GM19025 (cell line): ENCODE measurements around the gene SHISA9.

Experiments
- ATAC-seq: cut with Tn5 transposase; IDR thresholded peaks from one replicate; pipeline ENCODE4 v1.9.1; 2021; ENCODE audit warnings: mild to moderate bottlenecking, low read depth, moderate library complexity; ENCODE audit not compliant: unreplicated experiment

SHISA9 gene

GRCh38 chr16:13154799-13155198 is 253.4 kb downstream of the SHISA9 start:
- ATAC-seq: no peak

- ATAC-seq: no peak
These were observed 254.0 kb downstream of the SHISA9 start for GRCh38 chr16:13155377-13155776.

- no peak for ATAC-seq
These were observed 254.4 kb downstream of the SHISA9 start for GRCh38 chr16:13155780-13156179.

- ATAC-seq: no peak
These were observed 255.7 kb downstream of the SHISA9 start for GRCh38 chr16:13157082-13157481.

GRCh38 chr16:13158427-13158826 is 257.0 kb downstream of the SHISA9 start:
- ATAC-seq: no peak

- ATAC-seq: no peak
These were observed 263.6 kb downstream of the SHISA9 start for GRCh38 chr16:13165024-13165423.

GRCh38 chr16:13168091-13168572 is 266.7 kb downstream of the SHISA9 start:
- ATAC-seq: no peak

GRCh38 chr16:13171313-13171712 is 269.9 kb downstream of the SHISA9 start:
- ATAC-seq: no peak

- ATAC-seq: no peak
These were observed 275.3 kb downstream of the SHISA9 start for GRCh38 chr16:13176711-13177110.

GRCh38 chr16:13178318-13178717 is 276.9 kb downstream of the SHISA9 start:
- ATAC-seq: no peak

GRCh38 chr16:13181432-13181831 is 280.0 kb downstream of the SHISA9 start:
- no peak for ATAC-seq

- ATAC-seq: no peak
These were observed 285.4 kb downstream of the SHISA9 start for GRCh38 chr16:13186813-13187212.

- no peak for ATAC-seq
These were observed 287.9 kb downstream of the SHISA9 start for GRCh38 chr16:13189250-13189649.

- no peak for ATAC-seq
These were observed 292.3 kb downstream of the SHISA9 start for GRCh38 chr16:13193721-13194120.

- ATAC-seq: no peak
These were observed 293.4 kb downstream of the SHISA9 start for GRCh38 chr16:13194766-13195165.

GRCh38 chr16:13203725-13204124 is 302.3 kb downstream of the SHISA9 start:
- no peak for ATAC-seq

- no peak for ATAC-seq
These were observed 304.0 kb downstream of the SHISA9 start for GRCh38 chr16:13205352-13205751.

GRCh38 chr16:13206606-13207005 is 305.2 kb downstream of the SHISA9 start:
- no peak for ATAC-seq

GRCh38 chr16:13207151-13207550 is 305.8 kb downstream of the SHISA9 start:
- no peak for ATAC-seq

GRCh38 chr16:13223666-13224065 is 322.3 kb downstream of the SHISA9 start:
- no peak for ATAC-seq

- no peak for ATAC-seq
These were observed 327.6 kb downstream of the SHISA9 start for GRCh38 chr16:13229039-13229438.

- ATAC-seq: no peak
These were observed 330.0 kb downstream of the SHISA9 start for GRCh38 chr16:13231365-13231764.

- ATAC-seq: no peak
These were observed 333.6 kb downstream of the SHISA9 start for GRCh38 chr16:13234999-13235398.
